HL-60 (cell line): ENCODE measurements around the gene POT1.

ENCODE experiments used
- DNase-seq, 2 experiments: peaks; one replicate each; pipeline ENCODE4 v3.0.0-alpha.2; 2010 to 2020; ENCODE audit warnings: low read depth in 1 of 2, low spot score in 1 of 2
- H3K27ac ChIP-seq: fragments of 250-450 bp; sonication (Bioruptor Pico); replicated peaks from 2 replicates; pipeline ENCODE4 v1.5.1; 2020; ENCODE audit warnings: mild to moderate bottlenecking, moderate library complexity
- H3K27me3 ChIP-seq: fragments of 250-450 bp; sonication (Bioruptor Pico); 2 replicates; pipeline ENCODE4 v1.5.1; 2021; ENCODE audit warnings: mild to moderate bottlenecking, moderate library complexity; ENCODE audit not compliant: insufficient read depth, poor library complexity, severe bottlenecking
- H3K4me3 ChIP-seq: replicated peaks from 2 replicates; pipeline ENCODE4 v1.5.1; 2011; ENCODE audit warnings: mild to moderate bottlenecking, control low read depth, low read length; ENCODE audit not compliant: insufficient read depth
- GABPA ChIP-seq: IDR thresholded peaks from 2 replicates; pipeline ENCODE4 v1.6.1; 2012; ENCODE audit warnings: low read depth
- POLR2AphosphoS5 ChIP-seq: IDR thresholded peaks from 2 replicates; pipeline ENCODE4 v1.6.1; 2012; ENCODE audit warnings: low read depth
- SPI1 ChIP-seq: IDR thresholded peaks from 2 replicates; pipeline ENCODE4 v1.6.1; 2012; ENCODE audit warnings: low read depth, mild to moderate bottlenecking, borderline replicate concordance
- TF ChIP-seq, protein P1 (sequence below): IDR thresholded peaks from 2 replicates; pipeline ENCODE4 v1.6.1; 2012; ENCODE audit warnings: low read depth; ENCODE audit not compliant: insufficient replicate concordance
- TF ChIP-seq, protein P2 (sequence below): IDR thresholded peaks from one replicate; pipeline ENCODE4 v1.5.1; 2011; ENCODE audit warnings: low read length, control low read depth, inconsistent platforms; ENCODE audit not compliant: insufficient read depth

The POT1 gene

DNA sequence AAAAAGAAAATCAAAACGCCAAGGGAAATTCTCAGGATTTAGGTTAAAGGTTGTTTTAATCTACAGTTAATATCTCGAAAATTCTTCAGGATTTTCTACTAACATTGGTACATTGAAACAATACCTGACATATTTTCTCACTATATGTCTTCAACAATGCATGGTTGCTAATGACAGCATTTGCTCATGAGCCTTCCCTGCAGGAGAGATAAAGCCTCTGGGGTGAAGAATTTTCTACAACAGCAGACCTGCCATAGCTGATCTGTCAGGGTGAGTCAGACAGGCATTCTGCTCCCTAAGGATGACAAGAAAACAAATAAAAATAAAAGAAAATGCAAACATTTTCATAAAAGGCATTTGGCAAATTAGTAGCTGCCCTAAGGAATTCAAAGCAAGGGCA lies 152.4 kb downstream of the POT1 start:
- Histone ChIP-seq H3K27me3 (peaks cover 2% of the 10 kb centered on the region), H3K4me3 (no peak overlapping the region), H3K27ac (no peak overlapping the region)
- DNase-seq = no peak
- TF ChIP-seq, protein P1, sequence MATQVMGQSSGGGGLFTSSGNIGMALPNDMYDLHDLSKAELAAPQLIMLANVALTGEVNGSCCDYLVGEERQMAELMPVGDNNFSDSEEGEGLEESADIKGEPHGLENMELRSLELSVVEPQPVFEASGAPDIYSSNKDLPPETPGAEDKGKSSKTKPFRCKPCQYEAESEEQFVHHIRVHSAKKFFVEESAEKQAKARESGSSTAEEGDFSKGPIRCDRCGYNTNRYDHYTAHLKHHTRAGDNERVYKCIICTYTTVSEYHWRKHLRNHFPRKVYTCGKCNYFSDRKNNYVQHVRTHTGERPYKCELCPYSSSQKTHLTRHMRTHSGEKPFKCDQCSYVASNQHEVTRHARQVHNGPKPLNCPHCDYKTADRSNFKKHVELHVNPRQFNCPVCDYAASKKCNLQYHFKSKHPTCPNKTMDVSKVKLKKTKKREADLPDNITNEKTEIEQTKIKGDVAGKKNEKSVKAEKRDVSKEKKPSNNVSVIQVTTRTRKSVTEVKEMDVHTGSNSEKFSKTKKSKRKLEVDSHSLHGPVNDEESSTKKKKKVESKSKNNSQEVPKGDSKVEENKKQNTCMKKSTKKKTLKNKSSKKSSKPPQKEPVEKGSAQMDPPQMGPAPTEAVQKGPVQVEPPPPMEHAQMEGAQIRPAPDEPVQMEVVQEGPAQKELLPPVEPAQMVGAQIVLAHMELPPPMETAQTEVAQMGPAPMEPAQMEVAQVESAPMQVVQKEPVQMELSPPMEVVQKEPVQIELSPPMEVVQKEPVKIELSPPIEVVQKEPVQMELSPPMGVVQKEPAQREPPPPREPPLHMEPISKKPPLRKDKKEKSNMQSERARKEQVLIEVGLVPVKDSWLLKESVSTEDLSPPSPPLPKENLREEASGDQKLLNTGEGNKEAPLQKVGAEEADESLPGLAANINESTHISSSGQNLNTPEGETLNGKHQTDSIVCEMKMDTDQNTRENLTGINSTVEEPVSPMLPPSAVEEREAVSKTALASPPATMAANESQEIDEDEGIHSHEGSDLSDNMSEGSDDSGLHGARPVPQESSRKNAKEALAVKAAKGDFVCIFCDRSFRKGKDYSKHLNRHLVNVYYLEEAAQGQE = no peak
- TF ChIP-seq POLR2AphosphoS5 = no peak
- no peak for TF ChIP-seq SPI1
- TF ChIP-seq, protein P2, sequence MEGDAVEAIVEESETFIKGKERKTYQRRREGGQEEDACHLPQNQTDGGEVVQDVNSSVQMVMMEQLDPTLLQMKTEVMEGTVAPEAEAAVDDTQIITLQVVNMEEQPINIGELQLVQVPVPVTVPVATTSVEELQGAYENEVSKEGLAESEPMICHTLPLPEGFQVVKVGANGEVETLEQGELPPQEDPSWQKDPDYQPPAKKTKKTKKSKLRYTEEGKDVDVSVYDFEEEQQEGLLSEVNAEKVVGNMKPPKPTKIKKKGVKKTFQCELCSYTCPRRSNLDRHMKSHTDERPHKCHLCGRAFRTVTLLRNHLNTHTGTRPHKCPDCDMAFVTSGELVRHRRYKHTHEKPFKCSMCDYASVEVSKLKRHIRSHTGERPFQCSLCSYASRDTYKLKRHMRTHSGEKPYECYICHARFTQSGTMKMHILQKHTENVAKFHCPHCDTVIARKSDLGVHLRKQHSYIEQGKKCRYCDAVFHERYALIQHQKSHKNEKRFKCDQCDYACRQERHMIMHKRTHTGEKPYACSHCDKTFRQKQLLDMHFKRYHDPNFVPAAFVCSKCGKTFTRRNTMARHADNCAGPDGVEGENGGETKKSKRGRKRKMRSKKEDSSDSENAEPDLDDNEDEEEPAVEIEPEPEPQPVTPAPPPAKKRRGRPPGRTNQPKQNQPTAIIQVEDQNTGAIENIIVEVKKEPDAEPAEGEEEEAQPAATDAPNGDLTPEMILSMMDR = no peak
- no peak for TF ChIP-seq GABPA

DNA sequence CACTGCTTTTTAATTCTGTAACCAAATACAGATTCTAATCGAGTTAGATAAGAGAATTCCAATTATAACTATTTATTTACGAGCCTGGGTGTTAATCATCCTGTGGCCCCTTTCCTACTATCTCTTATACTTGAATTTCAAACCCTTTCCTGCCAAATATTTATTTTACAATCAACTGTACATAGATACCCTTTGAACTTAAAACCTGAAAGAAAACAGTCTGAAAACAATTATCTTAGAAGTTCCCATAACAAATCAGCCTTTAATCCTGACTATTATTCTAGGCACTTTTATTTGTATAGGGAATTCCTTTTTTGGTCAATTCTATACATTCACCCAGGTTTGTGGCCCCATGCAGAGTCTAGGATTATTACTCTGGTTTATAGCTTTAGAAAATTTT lies 153.5 kb downstream of the POT1 start:
- H3K27ac ChIP-seq = no peak overlapping the region
- no peak for TF ChIP-seq SPI1
- TF ChIP-seq, protein P2 = no peak
- TF ChIP-seq POLR2AphosphoS5 = no peak
- no peak for TF ChIP-seq GABPA
- TF ChIP-seq, protein P1 = no peak
- H3K4me3 ChIP-seq = no peak overlapping the region
- peaks cover 2% of the 10 kb centered on the region for H3K27me3 ChIP-seq
- no peak for DNase-seq

DNA sequence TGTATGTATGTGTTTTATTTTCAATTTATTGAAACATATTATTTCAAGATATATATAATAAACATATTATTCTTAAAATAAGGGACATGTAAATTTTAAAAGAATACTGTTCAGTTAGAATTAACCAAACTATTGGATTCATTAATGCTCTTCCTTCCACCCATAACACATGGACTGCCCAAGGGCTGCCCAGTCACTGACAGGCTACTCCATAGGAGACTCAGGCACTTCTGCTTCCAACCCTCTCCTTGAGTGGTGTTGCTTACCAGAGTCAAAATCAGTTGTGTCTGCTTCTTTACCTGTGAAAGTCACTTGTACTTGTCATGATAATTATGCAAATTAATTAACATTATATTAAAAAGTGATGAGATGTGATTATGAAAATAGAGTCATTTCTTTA lies 154.2 kb downstream of the POT1 start:
- peaks cover 2% of the 10 kb centered on the region for H3K27me3 ChIP-seq
- DNase-seq = no peak
- TF ChIP-seq GABPA = no peak
- H3K4me3 ChIP-seq = no peak overlapping the region
- no peak overlapping the region for H3K27ac ChIP-seq

DNA sequence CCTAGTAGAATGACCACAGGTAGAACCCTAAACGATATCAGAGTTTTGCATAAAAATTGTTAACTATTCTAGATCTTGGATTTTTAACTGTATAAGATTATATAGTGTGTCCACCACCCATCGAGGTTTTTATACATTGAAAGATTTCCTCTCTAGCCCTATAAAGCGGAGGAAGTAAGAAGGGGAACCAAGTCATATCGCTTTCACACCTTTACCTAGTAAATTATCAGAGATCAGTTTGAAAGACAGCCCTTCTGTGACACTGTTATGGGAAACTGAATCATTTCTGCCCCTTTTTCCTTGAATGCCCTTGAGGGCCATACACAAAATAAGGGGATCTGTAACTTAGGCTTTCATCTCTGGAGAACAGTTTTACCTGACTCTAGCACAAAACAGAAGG lies 155.7 kb downstream of the POT1 start:
- TF ChIP-seq GABPA (no peak), SPI1 (no peak), POLR2AphosphoS5 (no peak)
- TF ChIP-seq, protein P2 = no peak
- TF ChIP-seq, protein P1 = no peak
- Histone ChIP-seq H3K27me3 (peaks cover 6% of the 10 kb centered on the region), H3K4me3 (no peak overlapping the region), H3K27ac (no peak overlapping the region)
- no peak for DNase-seq
